SW480 (cell line): ENCODE results near the gene SCUBE1.
"Not testable (repeated sequence)": the region's sequence is repeated elsewhere in the genome, so short reads cannot be mapped to it uniquely, and the experiment has no call there.

ENCODE experiments used
- DNase-seq: peaks from one replicate; pipeline ENCODE4 v3.0.0-alpha.2; 2016; ENCODE audit warnings: low spot score

Gene SCUBE1

DNA sequence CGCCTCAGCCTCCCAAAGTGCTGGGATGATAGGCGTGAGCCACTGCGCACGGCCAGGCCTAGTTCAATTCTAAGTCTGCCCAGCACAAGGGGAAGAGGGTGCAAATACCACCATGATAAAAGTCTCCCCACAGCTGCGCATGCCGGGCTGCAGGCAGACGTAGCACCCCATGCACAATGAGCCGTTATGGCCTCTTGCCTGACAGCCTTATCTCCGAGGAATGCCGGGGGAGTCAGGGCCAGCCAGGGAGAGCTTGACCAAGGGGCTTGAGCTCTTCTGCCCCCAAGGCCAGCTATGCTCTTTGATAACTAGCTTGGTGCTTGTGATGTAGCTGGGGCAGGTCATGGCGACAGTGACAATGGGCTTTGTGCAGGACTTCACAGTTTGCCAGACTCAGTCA is 13.7 kb upstream of the SCUBE1 start:
- DNase-seq: no peak

DNA sequence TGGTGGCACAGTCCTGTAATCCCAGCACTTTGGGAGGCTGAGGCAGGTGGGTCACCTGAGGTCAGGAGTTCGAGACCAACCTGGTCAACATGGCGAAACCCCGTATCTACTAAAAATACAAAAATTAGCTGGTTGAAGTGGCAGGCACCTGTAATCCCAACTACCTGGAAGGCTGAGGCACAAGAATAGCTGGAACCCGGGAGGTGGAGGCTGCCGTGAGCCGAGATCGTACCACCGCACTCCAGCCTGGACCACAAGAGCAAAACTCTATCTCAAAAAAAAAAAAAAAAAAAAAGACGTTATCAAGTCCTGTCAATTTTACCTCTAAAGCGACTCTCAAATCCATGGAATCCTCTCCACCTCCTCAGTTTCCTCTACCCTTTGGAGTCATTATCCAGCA is 12.5 kb upstream of the SCUBE1 start:
- DNase-seq: not testable (repeated sequence)

GRCh38 chr22:43351966-43352345 is 8.8 kb upstream of the SCUBE1 start:
- DNase-seq: no peak

DNA sequence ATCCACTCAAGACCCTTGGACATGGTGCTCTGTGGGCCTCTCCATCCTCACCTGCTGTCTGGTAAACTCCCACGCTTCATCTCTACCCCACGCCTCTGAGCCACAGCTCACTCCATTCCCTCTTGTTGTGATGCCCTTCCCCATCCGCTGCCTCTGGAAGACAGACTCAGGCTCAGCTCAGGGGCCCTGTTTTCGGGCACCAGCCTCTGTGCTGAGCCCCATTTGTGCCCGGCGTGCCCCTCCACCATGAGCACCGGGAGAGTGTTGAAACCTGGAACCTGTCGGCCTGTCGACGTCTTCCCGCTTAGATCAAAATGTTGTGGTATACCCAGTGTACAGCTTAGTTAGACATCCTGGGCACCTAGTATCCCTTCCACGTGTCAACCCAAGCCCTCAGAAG is 6.5 kb upstream of the SCUBE1 start:
- no peak for DNase-seq

- DNase-seq: peak; percentile 31
These were observed 3.4 kb upstream of the SCUBE1 start for GRCh38 chr22:43346521-43346929.

DNA sequence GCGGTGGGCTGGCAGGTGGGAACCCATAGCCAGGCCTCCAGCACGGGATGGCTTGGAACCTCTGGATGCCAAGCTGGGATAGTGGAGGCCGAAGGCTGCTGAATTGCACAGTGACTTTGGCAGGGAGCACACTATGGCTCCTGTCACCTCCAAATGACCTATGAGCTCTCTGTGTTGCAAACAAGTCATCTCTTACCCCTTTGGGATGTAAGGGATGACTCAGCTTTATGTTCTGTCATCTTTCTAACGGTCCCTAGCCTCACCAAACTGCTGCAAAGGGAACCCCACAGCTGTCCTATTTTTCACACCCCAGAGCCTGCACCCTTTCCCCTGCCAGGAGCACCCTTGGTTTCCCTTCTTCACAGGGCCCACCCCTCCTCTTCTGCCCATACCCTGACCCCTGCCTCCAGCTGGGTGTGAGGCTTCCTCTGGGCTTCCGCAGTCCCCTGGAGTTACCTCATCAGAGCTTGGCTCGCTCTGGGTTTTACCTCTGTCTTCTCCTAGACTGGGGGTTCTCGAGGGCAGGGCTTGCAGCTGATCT is 2.7 kb upstream of the SCUBE1 start:
- no peak for DNase-seq

DNA sequence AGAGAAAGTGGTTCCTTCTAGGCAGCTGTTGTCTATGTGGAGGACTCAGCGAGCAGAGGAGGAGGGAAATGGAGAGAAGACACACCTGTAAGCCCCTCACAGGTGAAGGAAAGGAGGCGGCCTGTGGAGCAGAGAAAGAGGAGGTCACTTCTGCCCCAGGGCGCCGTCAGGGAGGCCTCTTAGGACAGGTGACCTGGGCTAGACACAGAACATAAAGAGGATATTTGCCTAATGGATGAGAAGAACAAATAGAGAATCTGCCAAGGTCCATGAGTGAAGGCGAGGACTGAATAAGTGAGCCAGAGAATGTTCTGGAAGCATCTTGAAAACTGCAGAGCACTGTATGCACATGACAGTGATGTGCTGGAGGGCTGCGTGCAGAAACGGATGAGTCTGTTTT is 2.2 kb upstream of the SCUBE1 start:
- DNase-seq: no peak

DNA sequence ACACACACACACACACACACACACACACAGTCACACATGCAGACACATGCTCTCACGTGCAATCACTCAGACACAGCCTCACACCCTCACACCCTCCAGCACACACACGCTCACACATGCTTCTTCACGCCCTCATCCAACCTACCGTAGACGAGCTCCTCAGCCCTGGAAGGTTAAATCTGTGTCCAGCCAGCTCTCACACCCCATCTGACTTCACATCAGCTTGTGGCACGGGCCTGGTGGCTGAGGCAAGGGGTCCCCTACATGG is 1.3 kb upstream of the SCUBE1 start:
- no peak for DNase-seq

- DNase-seq: no peak
These were observed 723 bp upstream of the SCUBE1 start for GRCh38 chr22:43343670-43344519.

DNA sequence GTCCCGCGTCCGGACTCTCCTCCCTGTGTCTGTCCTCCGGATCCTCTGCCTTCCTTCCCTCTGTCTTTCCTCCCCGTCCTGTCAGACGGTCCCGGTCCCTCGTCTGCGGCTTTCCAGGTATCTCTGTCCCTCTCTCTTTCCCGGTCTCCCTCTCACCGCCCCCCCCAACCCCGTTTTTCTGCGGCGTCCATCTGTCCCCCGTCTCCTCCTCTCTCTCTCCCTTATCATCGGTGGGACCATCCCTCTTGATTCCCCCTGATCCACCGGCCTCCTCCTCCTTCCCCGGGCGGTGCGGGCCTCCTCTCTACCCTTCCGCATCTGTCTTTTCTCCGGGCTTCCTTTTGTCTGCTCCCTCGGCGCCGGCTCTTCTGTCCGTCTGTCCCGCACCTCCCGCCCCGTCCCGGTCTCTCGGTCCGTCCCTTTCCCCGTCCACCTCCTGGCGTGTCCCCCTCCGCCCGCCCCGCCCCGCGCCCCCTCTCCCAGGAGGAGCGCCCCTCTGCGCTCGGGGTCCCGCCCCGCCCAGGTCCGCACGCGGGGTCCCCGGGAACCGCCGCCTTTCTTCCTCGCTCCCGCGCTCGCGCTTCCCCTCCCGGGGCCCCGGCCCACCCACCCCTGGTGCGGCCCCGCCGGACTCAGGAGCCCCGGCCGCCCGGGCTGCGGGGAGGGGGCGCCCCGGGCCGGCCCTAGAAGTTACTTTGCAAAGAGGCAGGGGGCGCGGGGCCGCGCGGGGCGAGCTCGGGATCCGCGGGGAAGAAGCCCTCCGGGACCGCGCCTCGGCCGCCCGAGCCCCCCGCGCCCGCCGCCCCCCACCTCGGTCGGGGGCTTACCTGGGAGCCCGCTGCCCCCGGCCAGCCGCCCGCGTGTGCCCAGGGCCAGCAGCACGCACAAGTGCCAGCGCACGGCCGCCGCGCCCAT is 568 bp downstream of the SCUBE1 start:
- DNase-seq: no peak

- no peak for DNase-seq
These were observed 1.6 kb downstream of the SCUBE1 start for GRCh38 chr22:43341565-43341964.

DNA sequence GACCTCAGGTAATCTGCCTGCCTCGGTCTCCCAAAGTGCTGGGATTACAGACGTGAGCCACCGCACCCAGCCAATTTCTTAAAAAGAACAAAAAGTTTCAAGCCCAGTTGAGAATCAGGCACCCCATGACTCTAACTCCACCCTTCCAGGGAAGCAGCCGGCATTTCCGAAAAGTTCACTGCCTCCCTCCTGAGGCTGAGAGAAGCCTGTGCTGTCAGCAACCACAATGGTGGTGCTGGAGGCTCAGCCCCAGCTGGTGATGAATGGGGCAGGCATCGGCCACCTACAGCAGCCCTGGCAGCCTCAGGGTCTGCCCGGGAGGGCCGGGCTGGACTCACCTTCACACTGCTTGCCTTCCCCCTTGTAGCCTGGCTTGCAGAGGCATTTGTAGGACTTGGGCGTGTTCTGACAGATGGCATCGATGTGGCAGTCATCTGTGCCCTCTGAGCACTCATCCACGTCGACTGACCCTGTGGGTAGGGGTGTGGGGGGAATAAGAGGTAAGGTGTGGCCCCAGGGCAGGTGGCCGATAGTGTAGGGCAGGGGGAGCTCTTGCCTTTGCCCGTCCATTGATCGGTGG is 4.3 kb downstream of the SCUBE1 start:
- DNase-seq: no peak

GRCh38 chr22:43337946-43338345 is 5.2 kb downstream of the SCUBE1 start:
- no peak for DNase-seq

GRCh38 chr22:43337385-43337784 is 5.8 kb downstream of the SCUBE1 start:
- no peak for DNase-seq

DNA sequence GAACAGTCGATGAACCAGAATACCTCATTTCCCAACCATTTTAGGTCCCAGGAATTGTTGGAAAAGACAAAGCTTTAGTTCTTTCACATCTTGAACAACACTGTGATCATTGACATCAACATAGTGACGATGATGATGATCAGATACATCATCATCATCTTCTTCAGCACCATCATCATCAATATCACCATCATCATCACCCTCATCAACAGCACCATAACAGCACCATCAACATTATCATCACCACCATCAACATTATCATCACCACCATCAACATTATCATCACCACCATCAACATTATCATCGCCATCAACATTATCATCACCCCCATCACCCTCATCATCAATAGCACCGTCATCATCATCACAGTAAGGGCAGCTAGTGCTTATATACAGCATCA is 8.8 kb downstream of the SCUBE1 start:
- no peak for DNase-seq

DNA sequence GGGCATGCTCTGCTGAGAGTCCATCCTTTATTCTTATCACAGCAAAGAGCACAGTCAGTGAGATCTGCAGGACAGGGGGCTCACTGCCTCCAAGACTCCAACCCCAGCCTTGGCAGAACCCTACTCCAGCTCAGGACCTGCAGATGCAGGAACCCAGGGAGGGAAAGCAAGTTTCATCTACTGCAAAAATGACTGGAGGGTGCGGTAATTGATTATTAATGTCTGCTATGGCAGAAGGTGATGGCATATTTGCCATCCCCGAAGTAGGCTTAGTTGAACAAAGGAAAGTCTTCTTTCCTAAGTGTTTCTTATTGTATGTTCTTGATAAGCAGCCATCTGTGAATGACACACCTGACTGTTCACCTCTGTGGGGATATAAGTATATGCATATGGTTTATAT is 9.2 kb downstream of the SCUBE1 start:
- DNase-seq: no peak

DNA sequence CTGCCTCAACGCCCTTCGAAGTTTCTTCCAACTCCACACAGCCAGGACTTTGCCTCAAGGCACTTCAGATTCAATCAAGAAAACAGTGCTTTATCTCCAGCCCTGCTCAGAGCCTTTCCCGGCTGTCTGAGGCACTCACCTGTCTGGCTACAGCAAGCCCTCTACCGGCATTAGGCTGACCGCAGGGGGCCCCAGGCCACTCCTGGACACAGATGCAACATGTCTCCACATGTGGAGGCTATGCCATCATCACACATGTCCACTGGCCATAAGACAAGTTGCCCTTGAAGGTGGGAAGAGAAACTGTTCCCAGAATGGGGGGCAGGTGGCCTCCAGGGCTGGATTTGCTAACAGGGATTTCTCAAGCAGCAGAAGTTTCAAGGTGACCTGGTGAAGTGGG is 10.0 kb downstream of the SCUBE1 start:
- DNase-seq: no peak

GRCh38 chr22:43331698-43332097 is 11.5 kb downstream of the SCUBE1 start:
- DNase-seq: no peak

DNA sequence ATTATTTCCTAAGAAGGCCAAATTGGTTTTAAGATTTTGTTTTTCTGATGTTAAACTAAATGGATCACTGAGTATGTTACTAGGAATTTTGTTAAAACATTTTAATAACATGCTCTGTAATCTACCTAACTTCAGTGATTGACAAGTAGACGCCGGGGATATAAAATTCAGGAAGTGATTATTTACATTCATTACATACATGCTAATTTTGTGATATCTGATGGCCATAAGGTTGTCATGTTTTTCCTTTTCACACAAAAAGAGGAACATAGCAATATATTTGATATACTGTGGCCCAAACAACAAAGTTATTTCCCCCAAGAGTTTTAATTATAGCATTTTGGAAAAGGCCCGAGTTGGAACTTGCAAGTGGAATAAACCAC is 12.1 kb downstream of the SCUBE1 start:
- no peak for DNase-seq

DNA sequence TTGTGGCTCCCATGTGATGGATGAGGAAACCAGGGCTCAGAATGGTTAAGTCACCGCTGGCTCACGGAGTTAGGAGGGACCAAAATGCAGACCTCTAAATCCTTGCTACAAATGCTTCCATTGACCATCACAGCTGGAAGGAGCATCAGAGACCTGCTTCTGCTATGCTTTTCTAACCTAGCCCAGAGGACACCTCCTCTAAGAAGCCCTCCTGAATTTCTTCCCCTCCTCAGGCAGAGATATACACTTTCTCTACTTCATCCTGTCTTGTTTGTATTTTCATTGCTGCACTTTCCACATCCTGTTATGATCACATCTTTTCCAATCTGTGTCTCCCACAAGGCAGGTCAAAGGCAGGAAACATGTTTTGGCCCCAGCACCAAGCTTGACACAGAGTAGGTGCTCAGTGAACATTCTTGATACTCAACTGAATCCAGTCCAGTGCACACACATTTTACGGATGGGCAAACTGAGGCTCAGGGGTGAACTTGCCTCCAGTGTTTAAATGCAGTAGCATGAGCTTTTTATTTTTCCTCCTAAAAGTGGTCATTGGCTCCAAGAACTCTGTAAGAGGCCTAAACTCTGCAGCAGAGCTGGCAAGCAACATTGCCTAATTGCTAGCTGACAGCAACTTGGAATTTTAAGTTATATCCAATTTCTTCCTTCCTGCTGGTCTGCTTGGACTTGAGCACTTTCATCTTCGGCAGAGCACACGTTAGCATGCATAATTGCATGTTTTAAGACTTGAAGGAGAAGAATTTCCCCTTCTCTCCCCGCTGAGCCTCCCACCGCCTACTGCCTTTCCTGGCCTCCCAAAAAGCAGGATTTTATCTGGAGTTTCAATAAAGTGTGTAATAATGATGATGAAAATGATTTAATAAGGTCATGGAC is 12.7 kb downstream of the SCUBE1 start:
- no peak for DNase-seq

GRCh38 chr22:43329061-43329460 is 14.1 kb downstream of the SCUBE1 start:
- DNase-seq: no peak

- no peak for DNase-seq
These were observed 16.1 kb downstream of the SCUBE1 start for GRCh38 chr22:43327157-43327438.
